NAMALWA (cell line): ENCODE measurements around the gene ZP2.
"Not testable (repeated sequence)": the region's sequence is repeated elsewhere in the genome, so short reads cannot be mapped to it uniquely, and the experiment has no call there.

Experiments used
- DNase-seq: peaks from one replicate; pipeline ENCODE4 v3.0.0-alpha.2; 2015; ENCODE audit warnings: low spot score

The ZP2 gene

DNA sequence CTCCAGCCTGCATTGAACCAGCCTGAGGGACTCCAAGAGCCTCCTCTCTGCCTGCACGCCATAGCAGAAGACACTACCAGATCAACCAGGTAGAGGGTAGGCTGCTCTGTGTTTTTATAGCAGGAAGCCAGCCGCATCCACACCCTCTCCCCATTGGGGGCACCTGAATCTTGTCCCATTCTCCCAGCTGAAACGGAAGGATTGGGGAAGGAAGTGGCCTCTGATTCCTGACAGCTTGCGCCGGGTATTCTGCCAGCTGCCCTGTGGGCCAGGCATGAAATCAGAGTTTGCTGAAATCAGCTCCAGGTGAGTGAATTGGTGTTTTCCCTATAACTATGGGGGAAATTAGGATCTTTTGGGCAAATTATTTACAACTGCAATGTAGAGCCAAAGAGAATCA lies at the start of gene ZP2:
TSS of gene ZP2 (minus strand) at position 89 of the 400 bp plus-strand sequence. CDS start at position 62, 27 bp downstream.
- DNase-seq, result no peak

DNA sequence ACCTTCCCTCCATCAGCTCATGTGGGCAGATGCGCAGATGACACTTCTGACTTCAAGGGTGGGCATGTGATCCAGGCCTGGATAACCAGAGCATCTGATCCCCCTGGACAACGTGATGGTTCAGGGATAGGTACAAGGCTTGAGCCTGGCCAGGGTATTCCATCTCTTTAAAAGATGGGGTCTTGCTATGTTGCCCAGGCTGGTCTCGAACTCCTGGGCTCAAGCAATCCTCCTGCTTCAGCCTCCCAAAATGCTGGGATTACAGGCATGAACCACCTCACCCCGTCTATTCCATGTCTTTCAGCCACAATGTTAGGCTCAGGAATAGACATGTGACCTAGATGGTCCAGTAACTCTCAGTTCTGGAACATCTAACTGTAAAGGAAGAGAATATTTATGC lies 45.9 kb upstream of the ZP2 start:
- DNase-seq, result no peak

DNA sequence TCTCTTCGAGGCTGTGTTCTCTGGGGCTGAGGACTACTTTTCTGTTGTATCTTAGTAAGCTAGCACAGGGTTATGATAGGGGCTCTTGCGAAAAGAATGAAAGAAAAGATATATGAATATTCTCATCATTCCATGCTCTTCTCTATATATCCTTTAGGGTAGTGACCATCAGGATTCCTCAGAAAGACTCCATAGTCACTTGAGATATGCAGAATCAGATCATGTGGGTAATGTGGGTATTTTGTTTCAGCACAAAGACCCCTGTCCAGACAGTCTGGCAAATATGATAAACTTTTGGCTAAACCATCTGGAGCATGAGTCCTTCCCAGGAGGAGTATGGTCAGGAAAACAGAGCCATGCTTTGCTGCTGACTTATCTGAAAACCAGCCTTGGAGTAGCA lies 45.3 kb upstream of the ZP2 start:
- DNase-seq, result no peak

DNA sequence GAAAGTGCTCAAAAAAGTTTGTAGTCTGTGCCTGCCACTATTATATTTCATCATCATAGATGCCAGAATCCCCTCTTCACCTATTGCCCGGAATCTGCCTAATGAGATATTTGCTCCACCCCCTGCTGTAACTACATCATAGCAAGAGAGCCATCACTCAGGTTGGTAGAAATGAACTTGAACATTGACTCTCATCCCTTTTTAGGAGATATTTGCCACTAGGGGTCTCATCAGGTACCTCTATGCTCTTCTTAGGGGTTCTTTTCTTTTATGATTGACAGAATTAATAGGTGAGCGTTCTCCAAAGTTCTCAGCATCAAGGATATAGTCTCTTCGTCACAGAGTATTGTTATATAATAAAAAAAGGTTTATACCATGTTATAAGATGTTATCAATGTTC lies 42.1 kb upstream of the ZP2 start:
- peak; percentile 34 for DNase-seq

DNA sequence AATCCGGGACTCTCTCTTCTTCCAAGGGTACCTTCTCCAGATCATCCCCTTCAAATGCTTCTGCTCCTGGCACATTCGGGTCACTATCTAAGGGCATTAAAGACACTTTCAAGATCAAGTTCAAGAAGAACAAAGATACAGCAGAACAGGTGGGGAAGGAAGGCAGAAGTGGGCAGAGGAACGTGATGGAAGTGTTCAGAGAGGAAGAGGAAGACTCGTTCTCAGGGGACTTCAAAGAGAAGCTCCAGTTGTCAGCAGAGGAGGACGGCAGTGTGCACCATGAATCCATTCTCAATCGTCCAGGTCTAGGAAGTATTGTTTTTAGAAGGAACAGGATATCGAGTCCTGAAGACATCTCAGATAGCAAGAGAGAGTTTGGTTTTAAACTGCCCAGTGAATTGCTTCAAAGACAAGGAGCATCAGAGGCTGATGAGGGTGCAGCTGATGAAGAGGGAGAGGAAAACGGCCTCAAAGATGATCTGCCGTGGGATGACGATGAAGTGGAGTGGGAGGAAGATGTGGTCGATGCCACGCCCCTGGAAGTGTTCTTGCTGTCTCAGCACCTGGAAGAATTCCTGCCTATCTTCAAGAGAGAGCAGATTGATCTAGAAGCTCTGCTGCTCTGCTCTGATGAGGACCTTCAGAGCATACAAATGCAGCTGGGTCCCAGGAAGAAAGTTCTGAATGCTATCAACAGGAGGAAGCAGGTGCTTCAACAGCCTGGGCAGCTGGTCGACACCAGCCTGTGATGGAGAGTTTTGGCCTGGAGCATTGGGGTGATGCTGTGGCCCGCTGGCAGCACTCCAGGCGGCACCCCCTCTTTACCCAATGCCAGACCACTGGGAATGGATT lies 38.9 kb upstream of the ZP2 start:
- DNase-seq, result peak; percentile 17

DNA sequence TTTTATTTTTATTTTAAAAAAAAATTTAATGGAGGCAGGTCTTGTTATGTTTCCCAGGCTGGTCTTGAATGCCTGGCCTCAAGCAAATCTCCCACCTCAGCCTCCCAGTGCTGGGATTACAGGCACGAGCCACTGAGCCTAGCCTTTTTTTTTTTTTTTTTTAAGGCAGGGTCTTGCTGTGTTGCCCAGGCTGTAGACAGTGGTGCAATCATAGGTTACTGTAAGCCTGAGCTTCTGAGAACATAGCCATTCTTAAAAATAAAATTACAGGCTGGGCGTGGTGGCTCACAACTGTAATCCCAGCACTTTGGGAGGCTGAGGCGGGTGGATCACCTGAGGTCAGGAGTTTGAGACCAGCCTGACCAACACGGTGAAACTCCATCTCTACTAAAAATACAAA lies 36.8 kb upstream of the ZP2 start:
- DNase-seq, result not testable (repeated sequence)

DNA sequence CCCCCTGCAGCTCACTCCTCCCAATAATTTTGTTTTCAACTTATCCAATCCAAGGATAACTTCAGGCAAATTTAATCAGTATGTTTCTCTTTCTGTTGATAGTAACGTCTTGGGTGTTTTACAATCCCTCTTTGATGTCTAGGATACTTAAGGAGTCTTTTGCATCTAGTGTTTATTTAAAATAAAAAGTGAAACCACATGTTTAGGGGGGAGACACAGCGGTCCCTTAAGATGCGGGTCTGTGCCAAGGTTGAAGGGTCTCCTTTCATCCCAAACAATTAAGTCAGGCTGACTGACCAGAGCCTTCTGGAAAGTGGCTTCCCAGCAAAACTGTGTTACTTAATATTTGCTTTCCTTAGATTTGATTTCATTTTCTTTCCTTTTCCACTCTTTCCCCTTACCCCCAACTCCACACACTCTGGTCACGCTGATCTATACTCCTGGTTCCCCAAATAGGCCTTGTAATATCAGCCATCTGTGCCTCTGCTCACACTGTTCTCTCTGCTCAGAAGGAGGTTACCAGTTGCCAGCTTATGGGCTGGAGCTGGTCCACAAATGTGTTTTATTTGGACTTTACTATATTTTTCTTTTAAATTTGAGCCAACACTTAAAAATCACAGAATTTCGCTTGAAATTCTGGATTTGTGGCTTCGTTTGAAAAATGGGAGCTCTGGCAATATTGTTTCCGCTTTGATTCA lies 33.3 kb upstream of the ZP2 start:
- DNase-seq, result no peak

DNA sequence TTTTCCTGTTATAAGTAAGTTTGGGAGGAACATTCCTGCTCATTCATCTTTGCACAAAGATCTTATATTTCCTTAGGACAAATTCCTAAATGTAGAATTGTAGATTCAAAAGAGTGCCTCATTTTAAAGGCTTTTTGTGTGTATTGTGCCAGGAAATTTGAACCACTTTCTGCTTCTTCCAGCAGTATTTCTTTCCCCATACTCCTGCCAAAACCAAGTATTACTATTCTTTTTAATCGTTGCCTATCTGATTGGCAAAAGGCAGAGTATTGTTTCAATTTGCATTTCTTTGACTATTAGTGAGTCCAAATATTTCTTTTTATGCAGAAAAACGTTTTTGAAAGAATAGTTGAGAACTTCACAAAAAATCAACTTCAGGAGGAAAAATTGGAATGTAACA lies 31.4 kb upstream of the ZP2 start:
- no peak for DNase-seq

DNA sequence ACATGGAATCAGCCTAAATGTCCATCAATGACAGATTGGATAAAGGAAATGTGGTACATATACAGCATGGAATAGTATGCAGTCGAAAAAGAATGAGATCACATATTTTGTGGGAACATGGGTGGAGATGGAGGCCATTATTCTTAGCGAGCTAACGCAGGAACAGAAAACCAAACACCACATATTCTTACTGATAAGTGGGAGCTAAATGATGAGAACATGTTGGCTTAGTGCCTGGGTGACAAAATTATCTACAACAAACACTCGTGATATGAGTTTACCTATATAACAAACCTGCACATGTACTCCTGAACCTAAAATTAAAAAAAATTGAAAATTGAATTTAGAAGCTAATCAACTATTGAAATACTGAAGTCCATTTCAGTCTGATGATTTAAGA lies 28.3 kb upstream of the ZP2 start:
- DNase-seq, result no peak

DNA sequence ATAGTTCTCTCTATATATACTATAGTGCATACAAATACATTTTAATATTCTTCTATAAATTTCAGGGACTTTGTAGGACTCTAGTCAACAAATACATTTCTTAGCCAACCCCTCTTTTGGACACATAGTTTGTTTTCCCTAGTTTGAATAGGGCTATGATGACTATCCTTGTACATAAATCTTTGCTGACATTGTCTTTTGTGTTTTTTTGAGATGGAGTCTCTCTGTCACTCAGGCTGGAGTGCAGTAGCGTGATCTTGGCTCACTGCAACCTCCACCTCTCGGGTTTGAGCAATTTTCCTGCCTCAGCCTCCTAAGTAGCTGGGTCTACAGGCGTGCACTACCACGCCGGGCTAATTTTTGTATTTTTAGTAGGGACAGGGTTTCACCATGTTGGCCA lies 25.5 kb upstream of the ZP2 start:
- DNase-seq, result no peak

DNA sequence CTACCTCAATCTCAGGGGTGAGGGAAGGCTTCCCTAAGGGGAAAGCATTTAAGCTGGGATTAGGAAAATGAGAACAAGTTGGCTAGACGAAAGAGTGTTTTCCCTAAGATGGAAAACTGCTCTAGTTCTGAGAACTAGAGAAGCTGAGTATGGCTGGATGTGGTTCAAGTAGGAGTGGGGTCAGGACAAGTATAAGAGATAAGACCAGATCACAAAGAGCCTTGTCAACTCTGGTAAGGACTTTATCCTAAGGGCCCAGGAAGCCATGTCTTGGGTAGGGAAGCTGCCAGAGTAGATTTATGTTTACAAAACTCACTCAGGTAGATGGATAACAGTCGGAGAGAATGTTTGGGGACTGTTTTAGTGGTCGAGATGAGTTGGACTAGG lies 23.8 kb upstream of the ZP2 start:
- no peak for DNase-seq

DNA sequence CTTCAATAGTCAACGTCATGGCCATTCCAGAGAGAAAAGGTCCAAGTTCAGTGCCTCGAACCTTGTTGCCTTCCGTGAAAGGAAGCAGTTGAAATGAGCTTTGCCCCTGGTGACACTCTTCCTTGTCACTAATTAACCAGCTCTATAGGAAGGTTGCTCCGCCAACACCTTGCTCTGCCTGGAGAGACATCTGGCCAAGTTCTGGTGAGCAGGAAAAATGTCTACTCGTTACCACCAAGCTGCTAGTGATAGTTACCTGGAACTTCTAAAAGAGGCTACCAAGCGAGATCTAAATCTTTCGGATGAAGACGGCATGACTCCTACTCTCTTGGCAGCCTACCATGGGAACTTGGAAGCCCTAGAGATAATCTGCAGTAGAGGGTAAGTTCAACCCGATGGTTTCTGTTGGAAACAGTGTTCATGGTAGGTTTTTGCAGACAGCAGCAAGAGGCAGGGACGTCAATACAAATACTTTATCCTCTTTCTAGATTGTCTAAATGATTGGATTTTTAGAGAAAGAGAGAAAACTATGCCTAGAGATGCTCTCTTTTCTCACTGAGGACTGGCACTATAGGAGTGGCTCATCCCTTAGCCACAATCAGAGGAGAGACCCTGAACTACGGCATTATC lies 22.3 kb upstream of the ZP2 start, which contains the start of gene ANKS4B:
TSS of gene ANKS4B (plus strand) at position 179 of the 630 bp plus-strand sequence. CDS start at position 218, 39 bp downstream.
- DNase-seq, result no peak

DNA sequence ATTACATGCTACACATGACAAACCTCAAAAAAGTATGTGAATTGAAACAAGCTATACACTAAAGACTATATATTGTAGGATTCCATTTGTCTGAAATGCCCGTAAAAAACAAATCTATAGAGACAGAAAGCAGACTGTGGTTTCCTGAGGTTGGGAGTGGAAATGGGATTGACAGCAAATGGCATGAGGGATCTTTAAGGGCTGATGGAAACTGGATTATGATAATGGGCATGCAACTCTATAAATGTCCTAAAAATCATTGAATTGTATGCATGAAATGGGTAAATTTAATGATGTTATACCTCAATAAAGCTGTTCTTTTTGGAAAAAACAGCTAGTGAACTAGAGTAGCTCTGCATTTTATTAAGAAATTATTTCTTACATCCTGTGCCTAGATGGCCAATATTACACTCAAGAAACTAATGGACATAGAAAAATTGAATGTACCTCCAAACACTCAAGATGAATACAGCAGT lies 21.7 kb upstream of the ZP2 start:
- DNase-seq, result no peak

DNA sequence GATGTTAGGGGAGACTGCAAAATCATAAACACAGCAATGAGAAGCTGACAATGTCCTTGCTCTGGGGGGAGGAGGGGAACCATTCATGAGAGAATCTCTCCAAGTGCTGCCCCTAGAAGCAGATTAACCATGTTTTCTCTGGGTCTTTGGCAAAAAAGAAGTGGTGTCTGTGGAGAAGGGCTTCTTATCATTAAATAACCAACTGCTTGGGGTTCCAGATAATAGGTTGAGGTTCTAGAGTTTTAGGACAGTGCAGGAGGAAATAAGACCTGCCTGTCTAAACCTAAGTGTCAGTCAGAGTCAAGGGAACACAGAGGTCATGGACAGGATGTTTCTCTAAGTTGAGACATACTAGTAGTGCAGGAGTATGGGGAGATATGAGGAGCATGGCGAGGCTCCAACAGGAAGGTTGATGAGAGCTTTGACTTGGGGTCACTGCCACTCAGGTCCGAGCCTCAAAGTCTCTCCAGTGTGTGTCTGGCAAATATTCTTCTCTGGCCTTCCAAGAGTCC lies 17.0 kb upstream of the ZP2 start:
- DNase-seq, result no peak

DNA sequence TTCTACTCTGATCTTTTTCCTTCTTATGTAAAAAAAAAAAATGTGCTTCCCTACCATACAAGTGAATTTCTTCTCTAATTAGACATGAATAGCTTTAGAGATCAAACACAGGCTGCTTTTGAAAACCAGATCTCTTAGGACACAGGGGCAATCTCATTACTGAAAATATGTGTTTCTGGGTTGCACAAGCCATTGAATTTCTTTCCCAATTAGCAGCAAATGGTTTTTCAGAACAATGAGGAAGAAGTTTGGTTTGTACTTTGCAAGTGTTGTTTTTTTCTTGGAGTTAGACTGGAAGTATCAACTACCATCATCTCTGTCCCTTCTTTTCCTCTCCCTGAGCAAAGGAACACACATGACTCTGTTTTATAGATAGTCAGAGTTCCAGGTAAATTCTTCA lies 16.5 kb upstream of the ZP2 start:
- no peak for DNase-seq

DNA sequence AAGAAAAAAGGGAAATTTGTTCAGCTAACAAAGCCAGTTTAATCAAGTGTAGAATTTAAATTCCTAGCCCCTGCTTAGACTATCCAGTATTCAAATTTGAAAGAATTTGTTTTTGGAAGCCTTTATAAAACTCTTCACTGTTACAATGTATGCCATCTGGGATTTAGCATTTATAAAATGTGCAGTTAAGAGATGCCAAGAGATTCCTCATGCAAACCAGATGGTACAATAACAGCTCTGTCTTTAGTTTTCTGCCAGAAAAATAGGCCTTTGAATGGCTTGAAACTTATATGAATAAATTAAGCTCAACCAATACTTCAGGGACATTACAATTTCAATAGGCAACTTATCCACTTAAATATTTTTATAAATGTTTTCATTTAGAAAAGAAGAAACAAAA lies 15.4 kb upstream of the ZP2 start:
- DNase-seq, result no peak

DNA sequence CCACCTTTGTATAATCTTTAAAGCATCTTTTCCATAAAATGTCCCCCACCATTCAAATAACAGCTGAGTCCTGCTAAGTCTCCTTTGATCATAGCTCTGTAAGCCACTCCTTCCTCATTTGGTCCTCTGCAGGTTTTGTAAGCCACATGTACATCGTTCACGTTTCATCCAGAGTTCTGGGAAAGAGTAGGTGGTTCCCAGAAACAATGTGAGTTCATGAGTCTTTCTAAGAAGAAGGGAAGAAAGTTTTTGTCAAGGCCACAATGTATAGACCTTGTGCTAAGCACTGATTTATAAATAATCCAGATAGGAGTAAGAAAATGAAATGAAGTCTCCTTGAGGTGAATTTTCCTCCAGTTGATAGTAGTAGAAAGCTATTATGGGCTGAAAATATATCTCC lies 13.4 kb upstream of the ZP2 start:
- no peak for DNase-seq

DNA sequence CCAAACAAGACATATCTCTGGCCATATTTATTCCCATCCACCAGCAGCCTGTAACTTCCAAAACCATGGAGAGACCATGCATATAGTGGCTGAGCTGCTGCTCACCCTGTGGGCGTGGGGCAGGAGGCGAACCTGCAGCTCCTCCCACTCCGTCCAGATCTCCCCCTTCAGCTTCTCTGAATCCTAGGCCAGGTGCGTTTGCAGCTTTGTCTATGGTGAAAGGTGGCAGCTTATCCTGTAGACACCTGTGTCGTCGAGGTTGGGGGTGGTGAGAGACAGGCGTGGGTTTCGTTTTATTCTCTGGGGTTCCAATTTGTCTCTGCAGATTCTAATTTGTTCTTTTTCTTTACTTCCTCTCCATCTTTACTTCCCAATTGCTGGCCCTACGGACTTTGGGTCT lies 12.4 kb upstream of the ZP2 start:
- no peak for DNase-seq

DNA sequence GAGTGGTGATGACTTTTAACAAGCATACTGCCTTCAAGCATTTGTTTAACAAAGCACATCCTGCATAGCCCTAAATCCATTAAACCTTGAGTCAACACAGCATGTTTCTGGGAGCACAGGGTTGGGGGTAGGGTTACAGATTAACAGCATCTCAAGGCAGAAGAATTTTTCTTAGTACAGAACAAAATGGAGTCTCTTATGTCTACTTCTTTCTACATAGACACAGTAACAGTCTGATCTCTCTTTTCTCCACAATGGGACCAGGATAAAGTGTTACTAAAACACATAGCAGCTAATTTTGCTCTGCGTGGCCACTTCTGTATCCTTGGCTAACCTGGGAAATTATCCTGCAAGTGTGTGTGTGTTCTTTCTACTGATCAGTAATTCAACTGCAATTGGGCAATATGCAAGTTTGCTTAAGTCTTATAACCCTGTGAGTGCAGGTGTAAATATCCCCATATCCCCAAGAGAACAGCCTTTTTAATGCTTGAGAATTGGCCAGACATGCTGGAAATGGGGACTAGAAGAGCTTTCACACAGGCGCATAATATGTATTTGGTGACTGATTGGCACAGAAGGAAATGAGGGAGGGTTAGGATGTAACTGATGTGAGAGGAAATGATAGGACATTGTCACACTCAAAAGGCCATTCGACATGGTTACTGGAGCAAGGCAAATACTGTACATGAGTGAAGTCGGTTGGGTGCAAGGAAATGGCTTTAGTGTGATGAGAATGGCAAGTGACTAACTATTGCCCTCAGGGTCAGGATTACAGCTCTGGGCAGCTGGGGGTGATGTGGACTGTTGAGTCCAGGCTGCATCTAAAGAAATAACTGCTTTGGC lies 11.3 kb upstream of the ZP2 start:
- no peak for DNase-seq

DNA sequence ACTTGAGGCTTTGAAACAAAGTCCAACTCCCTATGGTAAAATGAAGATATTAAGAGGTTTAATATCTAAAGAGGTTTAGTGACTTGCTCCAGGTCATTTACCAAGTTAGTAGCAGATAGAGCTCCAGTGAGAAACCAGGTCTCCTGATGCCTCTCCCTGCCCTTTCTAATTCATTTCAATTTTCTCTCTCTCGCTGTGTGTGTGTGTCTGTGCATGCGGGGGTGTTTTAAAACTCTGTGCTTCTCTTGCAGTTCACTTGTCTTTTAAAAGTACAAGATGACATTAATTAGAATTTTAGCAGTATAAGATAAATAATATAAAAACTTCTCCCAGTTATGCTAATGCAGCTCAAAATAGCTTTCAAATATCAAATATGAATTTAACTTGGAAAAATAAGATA lies 8.2 kb upstream of the ZP2 start:
- no peak for DNase-seq

DNA sequence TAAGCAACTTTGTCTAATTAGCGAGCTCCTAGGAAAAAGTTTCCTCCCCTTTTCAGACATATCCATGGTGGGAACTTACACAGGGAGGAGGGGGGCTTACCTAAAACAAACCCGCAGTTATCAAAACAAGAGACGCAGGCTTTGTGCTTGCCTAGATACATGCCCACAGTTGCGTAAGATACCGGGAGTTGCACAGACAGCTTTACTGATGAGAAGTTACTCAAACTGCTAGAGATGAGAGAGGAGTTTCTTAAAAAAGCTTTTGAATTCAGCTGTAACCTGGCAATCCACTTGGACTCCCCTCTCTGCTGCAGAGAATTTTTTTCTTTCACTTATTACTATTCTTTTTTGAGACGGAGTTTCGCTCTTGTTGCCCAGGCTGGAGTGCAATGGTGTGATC lies 6.8 kb upstream of the ZP2 start:
- DNase-seq, result no peak

DNA sequence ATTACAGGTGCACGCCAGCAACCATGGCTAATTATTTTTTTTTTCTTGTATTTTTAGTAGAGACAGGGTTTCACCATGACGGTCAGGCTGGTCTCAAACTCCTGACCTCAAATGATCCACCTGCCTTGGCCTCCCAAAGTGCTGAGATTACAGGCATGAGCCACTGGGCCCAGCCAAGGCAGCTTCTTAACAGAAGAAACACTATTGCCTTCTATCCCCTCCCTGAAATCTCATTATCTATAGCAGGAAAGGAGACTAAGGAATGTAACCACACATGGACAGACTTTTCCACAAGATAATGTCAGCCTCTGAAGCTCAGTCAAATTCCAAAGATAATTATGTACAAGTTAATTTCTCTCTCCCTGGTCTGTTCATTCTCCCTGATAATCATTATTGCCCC lies 5.7 kb upstream of the ZP2 start:
- DNase-seq, result no peak
